GM11168 (cell line): ENCODE results near the gene OR7A5.
"Not testable (repeated sequence)": the region's sequence is repeated elsewhere in the genome, so short reads cannot be mapped to it uniquely, and the experiment has no call there.

Source experiments
- in situ Hi-C: fragments of 300-500 bp; cut with MboI; formaldehyde crosslinking; loops from one replicate; pipeline ENCODE4 v1.12.0; 2022; ENCODE audit warnings: low sequenced_read_pairs; ENCODE audit not compliant: unreplicated experiment

OR7A5 gene

DNA sequence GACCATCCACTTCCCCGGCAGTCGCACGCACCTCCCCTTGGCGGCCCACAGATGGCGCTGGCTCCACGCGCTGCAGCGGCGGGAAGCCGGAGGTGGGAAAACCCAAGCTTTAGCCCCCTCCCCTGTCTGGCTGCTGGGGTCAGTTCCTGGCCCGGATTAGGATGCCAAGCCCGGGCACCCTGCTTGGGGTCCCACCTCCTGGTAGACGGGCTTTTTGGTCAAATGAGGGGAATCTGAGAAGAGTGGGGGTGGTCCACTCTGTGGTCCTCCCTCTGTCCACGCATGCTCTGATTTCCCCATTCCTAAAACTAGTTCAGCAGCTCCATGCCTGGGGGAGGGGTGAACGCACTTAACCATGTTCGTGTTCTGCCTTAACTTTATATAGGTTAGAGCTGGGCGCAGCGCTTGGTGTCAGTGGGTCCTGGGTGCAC is 48.5 kb downstream of the OR7A5 start:
- in situ Hi-C loops: no loop called here

GRCh38 chr19:14785102-14785793 is 49.7 kb downstream of the OR7A5 start:
- in situ Hi-C loops: not testable (repeated sequence)

DNA sequence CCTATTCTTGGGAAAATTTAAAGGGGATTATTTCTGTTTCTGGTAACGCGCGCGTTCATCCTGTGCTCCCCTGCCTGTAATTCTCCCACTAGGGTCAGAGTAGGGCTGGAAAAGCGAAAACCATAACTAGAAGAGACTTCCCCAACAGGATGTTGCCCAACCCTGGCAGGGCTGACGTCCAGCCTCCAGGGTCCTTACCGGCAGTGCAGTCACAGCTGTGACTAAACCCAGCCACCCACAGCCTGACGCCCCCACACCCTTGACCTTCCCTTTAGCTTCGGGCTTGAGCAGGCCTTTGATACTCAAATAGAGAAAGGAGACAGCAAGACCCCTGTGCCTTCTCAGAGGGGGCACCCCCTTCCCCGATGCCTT is 50.3 kb downstream of the OR7A5 start:
- in situ Hi-C loops: not testable (repeated sequence)

GRCh38 chr19:14783410-14783998 is 51.5 kb downstream of the OR7A5 start:
- in situ Hi-C loops: not testable (repeated sequence)

DNA sequence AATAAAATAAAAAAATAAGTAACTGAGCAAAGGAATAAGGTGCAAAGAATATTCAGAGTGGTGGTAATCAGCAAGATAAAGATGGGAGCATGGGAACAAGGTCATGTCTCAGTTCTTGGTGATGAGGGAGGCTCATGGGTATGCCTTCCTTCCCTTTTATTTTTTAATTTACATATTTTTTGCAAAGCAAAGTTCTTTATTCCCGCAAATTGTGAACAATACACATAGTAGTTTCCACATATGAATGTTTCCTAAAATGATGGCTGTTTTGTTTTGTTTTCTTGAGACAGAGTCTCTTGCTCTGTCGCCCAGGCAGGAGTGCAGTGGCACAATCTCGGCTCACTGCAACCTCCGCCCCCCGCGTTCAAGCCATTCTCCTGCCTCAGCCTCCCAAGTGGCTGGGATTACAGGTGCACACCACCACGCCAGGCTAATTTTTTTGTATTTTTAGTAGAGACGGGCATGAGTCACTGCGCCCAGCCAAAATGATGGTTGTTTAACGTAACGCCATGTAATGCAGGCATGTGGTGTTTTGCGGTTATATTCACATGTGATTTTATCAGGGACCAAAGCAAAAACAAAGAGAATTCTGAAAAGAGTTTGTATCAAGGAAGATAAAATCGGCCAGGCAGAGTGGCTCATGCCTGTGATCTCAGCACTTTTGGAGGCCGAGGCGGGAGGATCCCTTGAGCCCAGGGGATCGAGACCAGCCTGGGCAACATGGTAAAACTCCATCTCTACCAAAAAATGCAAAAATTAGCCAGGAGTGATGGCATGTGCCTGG is 52.2 kb downstream of the OR7A5 start:
- in situ Hi-C loops: no loop called here

GRCh38 chr19:14781713-14782536 is 53.1 kb downstream of the OR7A5 start:
- in situ Hi-C loops: not testable (repeated sequence)

GRCh38 chr19:14780622-14781225 is 54.3 kb downstream of the OR7A5 start:
- in situ Hi-C loops: not testable (repeated sequence)

DNA sequence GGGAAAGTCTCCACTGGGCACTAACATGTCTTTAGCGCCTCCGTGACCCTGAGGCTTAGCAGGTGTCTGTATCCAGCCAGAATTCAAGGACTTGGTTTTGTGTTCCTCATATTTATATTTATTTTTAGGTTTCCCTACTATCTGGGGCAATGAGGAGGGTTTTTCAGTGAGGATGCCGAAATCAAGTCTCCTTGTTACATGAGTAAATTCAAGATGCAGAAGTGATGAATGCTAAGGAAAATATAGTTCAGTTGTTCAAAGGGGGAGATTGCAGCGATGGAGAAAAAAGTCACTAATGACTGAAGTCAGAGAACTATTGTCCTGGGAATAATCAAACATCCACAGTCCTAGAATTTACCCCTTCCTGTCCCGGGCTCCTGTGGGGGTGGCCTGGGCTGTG is 55.8 kb downstream of the OR7A5 start:
- in situ Hi-C loops: no loop called here

DNA sequence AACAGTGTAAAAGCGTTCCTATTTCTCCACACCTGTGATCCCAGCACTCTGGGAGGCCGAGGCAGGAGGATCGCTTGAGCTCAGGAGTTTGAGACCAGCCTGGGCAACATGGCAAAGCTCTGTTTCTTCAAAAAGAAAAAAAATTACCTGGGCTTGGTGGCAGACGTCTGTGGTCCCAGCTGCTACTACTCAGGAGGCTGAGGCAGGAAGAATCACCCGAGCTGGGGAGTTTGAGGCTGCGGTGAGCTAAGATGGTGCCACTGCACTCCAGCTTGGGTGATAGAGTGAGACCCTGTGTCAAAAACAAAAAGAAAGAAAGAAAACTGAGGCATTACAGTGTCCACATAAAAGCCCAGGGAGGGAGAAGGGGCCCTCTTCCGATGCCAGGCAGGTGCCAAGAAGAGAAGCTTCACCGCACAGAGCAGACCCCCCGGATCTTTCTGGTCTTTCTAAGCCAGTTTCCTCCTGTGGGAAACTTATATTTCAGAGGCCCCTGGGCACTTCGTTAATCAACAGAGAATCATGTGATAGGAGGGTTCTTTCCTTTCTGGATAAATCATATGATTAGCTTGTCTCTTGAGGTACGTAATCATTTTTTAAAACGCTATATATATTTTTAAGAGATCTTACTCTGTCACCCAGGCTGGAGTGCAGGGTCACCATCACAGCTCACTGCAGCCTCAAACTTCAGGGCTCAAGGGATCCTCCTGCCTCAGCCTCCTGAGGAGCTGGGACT is 56.7 kb downstream of the OR7A5 start, which contains the start of gene ADGRE2:
ADGRE2 (minus strand) TSS at position 451 of the 736 bp plus-strand sequence. CDS start 1,804 bp downstream, outside the sequence.
- in situ Hi-C loops: not testable (repeated sequence)

DNA sequence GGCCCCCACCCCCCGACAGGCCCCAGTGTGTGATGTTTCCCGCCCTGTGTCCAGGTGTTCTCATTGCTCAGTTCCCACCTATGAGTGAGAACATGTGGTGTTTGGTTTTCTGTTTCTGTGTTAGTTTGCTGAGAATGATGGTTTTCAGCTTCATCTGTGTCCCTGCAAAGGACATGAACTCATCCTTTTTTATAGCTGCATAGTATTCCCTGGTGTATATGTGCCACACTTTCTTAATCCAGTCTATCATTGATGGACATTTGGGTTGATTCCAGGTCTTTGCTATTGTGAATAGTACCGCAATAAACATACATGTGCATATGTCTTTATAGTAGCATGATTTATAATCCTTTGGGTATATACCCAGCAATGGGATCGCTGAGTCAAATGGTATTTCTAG is 57.3 kb downstream of the OR7A5 start:
- in situ Hi-C loops: not testable (repeated sequence)
